Upper lobe of left lung (tissue), 6 donors: ENCODE measurements around the gene LPA. TPM values are rescaled to one million over a fixed set of nuclear protein-coding genes. Genes with fewer than 3 reads are reported as not detected.

Experiments
- ATAC-seq, 2 donors: fragments of 200-7000 bp; cut with Tn5 transposase; one replicate each; pipeline ENCODE4 v1.9.1; 2022; ENCODE audit warnings: mild to moderate bottlenecking in 2 of 2, moderate library complexity in 2 of 2; ENCODE audit not compliant: low FRiP score in 2 of 2
- DNase-seq, 2 donors: peaks; one replicate each; pipeline ENCODE4 v3.0.0-alpha.2; 2019 to 2020
- H3K27ac ChIP-seq, 4 donors: fragments of 200-600 bp; sonication (generic); one replicate each; pipeline ENCODE4 v1.5.1; 2016 to 2019
- H3K27me3 ChIP-seq, 4 donors: fragments of 200-600 bp; sonication (generic); one replicate each; pipeline ENCODE4 v1.5.1; 2017 to 2019
- H3K36me3 ChIP-seq, 4 donors: fragments of 200-600 bp; sonication (generic); one replicate each; pipeline ENCODE4 v1.5.1; 2016 to 2019
- H3K4me1 ChIP-seq, 4 donors: fragments of 200-600 bp; sonication (generic); one replicate each; pipeline ENCODE4 v1.5.1; 2018 to 2019
- H3K4me3 ChIP-seq, 4 donors: fragments of 200-600 bp; sonication (generic); one replicate each; pipeline ENCODE4 v1.5.1; 2017 to 2019; ENCODE audit warnings: mild to moderate bottlenecking in 2 of 4, moderate library complexity in 1 of 4
- H3K9me3 ChIP-seq, 4 donors: fragments of 200-600 bp; sonication (generic); one replicate each; pipeline ENCODE4 v1.5.1; 2018 to 2019
- EP300 ChIP-seq, 4 donors: sonication (generic); formaldehyde crosslinking; IDR thresholded peaks; one replicate each; pipeline ENCODE4 v1.5.1; 2017; ENCODE audit warnings: antibody characterized with exemption in 4 of 4, control low read depth in 2 of 4
- POLR2A ChIP-seq, 4 donors: fragments of 450-650 bp; IDR thresholded peaks; one replicate each; pipeline ENCODE4 v1.5.1; 2016 to 2017; ENCODE audit warnings: antibody characterized with exemption in 4 of 4, mild to moderate bottlenecking in 2 of 4
- POLR2AphosphoS5 ChIP-seq, 2 donors: sonication (generic); formaldehyde crosslinking; IDR thresholded peaks; one replicate each; pipeline ENCODE4 v1.5.1; 2017; ENCODE audit warnings: antibody characterized with exemption in 2 of 2
- WGBS, 2 donors: methylation state at CpG; one replicate each; pipeline ENCODE4 v1.1.5; 2017 to 2018; 5-methylcytosine and 5-hydroxymethylcytosine counted together
- total RNA-seq, 6 donors: library from RNA; depleted of rRNA in 4 of 6; stranded (reverse); fragments of >200 nt in 4 of 6; gene quantifications; one replicate each; pipeline versions ENCODE4 v1.1.0 to v1.2.1, GENCODE V29; 2016 to 2021
- TF ChIP-seq, protein P1 (sequence below), 6 experiments: fragments of 450-650 bp in 4 of 6; fragments of 200-600 bp in 2 of 6; sonication (generic) in 2 of 6; IDR thresholded peaks; one replicate each; pipeline ENCODE4 v1.5.1; 2016 to 2019; ENCODE audit warnings: antibody characterized with exemption in 6 of 6
- donor health status: DM: no; HTN: no; CAD: no; lungs with moderate emphysema.
- donor health status: DM: no; HTN: yes; CAD: no; lungs with severe emphysema.

The LPA gene
- total RNA-seq, 6 donors from 2014 or later, result 0.15 to 2.1 (median 0.23) TPM; not detected in 2

DNA sequence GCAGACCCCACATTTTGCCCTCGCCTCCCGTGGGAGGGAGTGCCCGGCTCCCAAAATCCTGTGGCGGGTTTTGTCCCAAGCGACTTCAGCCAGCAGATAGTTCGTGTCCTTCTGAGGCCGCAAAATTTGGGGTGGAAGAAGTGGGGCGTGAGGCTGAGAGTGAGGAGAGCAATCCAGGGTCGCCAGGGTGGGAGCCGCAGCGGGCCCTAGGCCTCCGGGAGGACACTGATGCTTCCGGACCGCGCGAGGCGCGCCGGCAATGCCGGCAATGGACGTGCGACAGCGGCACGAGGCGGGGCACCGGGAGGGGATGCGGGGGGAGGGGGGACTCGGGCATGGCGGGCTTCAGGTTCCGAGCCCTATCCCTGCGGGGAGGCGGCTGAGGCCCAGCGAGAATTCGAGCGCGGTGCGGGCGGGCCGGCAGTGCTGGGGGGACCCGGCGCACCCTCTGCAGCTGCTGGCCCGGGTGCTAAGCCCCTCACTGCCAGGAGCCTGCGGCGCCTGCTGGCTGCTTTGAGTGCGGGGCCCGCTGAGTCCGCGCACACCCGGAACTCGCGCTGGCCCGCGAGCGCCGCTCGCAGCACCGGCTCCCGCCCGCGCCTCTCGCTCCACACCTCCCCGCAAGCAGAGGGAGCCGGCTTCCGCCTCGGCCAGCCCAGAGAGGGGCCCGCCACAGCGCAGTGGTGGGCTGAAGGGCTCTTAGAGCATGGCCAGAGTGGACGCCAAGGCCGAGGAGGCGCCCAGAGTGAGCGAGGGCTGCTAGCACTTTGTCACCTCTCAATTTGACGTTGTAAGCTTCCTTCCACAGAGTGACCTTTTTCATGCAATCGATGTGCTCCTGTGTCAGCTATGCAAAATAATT lies 143.8 kb downstream of the LPA start:
- WGBS, 2 donors, result 0 to 2% methylated on average over 11 to 22 of the region's 73 CpGs
- Histone ChIP-seq H3K9me3 (no peaks in the 10 kb centered on the region), H3K4me1 (peaks cover 4 to 18% (median 8%) of the 10 kb centered on the region in 4 donors), H3K27ac (peak overlapping the region; percentile 23 to 77 (median 65)), H3K27me3 (no peaks in the 10 kb centered on the region), H3K4me3 (peak overlapping the region; percentile 56 to 86 (median 74)), H3K36me3 (no peaks in the 10 kb centered on the region)
- ATAC-seq (peak; percentile 82 to 97), DNase-seq (peak; percentile 72 to 93)
- no peak for TF ChIP-seq EP300 (IDR thresholded peaks at IDR 0.05)
- TF ChIP-seq, protein P1, sequence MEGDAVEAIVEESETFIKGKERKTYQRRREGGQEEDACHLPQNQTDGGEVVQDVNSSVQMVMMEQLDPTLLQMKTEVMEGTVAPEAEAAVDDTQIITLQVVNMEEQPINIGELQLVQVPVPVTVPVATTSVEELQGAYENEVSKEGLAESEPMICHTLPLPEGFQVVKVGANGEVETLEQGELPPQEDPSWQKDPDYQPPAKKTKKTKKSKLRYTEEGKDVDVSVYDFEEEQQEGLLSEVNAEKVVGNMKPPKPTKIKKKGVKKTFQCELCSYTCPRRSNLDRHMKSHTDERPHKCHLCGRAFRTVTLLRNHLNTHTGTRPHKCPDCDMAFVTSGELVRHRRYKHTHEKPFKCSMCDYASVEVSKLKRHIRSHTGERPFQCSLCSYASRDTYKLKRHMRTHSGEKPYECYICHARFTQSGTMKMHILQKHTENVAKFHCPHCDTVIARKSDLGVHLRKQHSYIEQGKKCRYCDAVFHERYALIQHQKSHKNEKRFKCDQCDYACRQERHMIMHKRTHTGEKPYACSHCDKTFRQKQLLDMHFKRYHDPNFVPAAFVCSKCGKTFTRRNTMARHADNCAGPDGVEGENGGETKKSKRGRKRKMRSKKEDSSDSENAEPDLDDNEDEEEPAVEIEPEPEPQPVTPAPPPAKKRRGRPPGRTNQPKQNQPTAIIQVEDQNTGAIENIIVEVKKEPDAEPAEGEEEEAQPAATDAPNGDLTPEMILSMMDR (IDR thresholded peaks at IDR 0.05), result peak in 4 of 6 experiments; percentile 85 to 91 (median 90)
- peak in 1 of 4 donors; percentile 14 for TF ChIP-seq POLR2A (IDR thresholded peaks at IDR 0.05)
- TF ChIP-seq POLR2AphosphoS5 (IDR thresholded peaks at IDR 0.05), result no peak

DNA sequence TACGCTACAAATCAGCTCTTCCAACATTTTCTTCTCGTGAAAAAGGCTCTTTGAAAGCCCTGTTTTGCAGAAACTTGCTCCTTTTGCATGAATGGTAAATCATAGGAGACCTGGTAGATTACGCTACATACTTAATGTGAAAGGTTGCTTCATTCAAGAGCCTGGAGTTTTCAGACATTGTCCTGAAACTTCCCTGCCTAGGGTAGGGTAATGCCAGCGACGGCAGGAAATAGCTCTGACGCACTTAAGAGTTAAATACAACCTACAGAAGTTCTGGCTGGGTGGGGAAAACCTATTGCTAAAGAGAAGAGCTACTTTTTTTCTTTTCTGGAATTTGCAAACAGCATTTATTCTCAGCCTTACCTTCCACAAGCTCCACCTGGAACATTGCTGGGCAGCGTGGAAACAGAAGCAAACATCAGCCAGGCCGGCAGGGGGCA lies 144.5 kb downstream of the LPA start:
- peak overlapping the region in 3 of 4 donors; percentile 56 to 86 (median 69) for H3K4me3 ChIP-seq
- H3K27me3 ChIP-seq, result no peaks in the 10 kb centered on the region
- no peaks in the 10 kb centered on the region for H3K36me3 ChIP-seq
- H3K4me1 ChIP-seq, result peaks cover 4 to 18% (median 8%) of the 10 kb centered on the region in 4 donors
- H3K27ac ChIP-seq, result peak overlapping the region; percentile 23 to 77 (median 65)
- DNase-seq (no peak), ATAC-seq (peak; percentile 14 to 93)
- TF ChIP-seq, protein P1 (IDR thresholded peaks at IDR 0.05), result peak in 2 of 6 experiments; percentile 81 to 95
- TF ChIP-seq POLR2A (IDR thresholded peaks at IDR 0.05) (no peak), EP300 (IDR thresholded peaks at IDR 0.05) (no peak)
- no peaks in the 10 kb centered on the region for H3K9me3 ChIP-seq
- 23 to 28% methylated on average over 8 of the region's 8 CpGs for WGBS, 2 donors

GRCh38 chr6:160519133-160519532 lies 144.9 kb downstream of the LPA start:
- Histone ChIP-seq H3K27me3 (no peaks in the 10 kb centered on the region), H3K4me1 (peaks cover 4 to 18% (median 8%) of the 10 kb centered on the region in 4 donors), H3K4me3 (no peak overlapping the region), H3K9me3 (no peaks in the 10 kb centered on the region), H3K36me3 (no peaks in the 10 kb centered on the region), H3K27ac (no peak overlapping the region)
- peak in 1 of 2 donors; percentile 32 for DNase-seq
- ATAC-seq, result peak in 1 of 2 donors; percentile 9
- 71 to 75% methylated on average over 4 of the region's 4 CpGs for WGBS, 2 donors
- TF ChIP-seq POLR2A (IDR thresholded peaks at IDR 0.05), result no peak
- no peak for TF ChIP-seq EP300 (IDR thresholded peaks at IDR 0.05)
- TF ChIP-seq, protein P1 (IDR thresholded peaks at IDR 0.05), result no peak
- TF ChIP-seq POLR2AphosphoS5 (IDR thresholded peaks at IDR 0.05), result no peak

GRCh38 chr6:160513836-160514235 lies 150.2 kb downstream of the LPA start:
- DNase-seq (no peak), ATAC-seq (no peak)
- Histone ChIP-seq H3K27ac (no peak overlapping the region), H3K4me1 (no peaks in the 10 kb centered on the region), H3K27me3 (no peaks in the 10 kb centered on the region), H3K36me3 (no peaks in the 10 kb centered on the region), H3K9me3 (no peaks in the 10 kb centered on the region), H3K4me3 (no peak overlapping the region)
- TF ChIP-seq POLR2AphosphoS5 (IDR thresholded peaks at IDR 0.05) (no peak), POLR2A (IDR thresholded peaks at IDR 0.05) (no peak), EP300 (IDR thresholded peaks at IDR 0.05) (no peak)
- TF ChIP-seq, protein P1 (IDR thresholded peaks at IDR 0.05), result no peak
- WGBS, 2 donors, result 54 to 65% methylated on average over 2 to 3 of the region's 3 CpGs
